Ishikawa (cell line): ENCODE measurements around the gene SCGB1D1.

ENCODE experiments used
- CEBPB ChIP-seq: IDR thresholded peaks from 2 replicates; pipeline ENCODE4 v1.6.1; 2012
- CREB1 ChIP-seq: IDR thresholded peaks from 2 replicates; pipeline ENCODE4 v1.6.1; 2012; ENCODE audit warnings: low read depth
- EGR1 ChIP-seq: IDR thresholded peaks from 2 replicates; pipeline ENCODE4 v1.6.1; 2012
- EP300 ChIP-seq: IDR thresholded peaks from 2 replicates; pipeline ENCODE4 v1.6.1; 2012; ENCODE audit warnings: borderline replicate concordance
- FOXM1 ChIP-seq: IDR thresholded peaks from 2 replicates; pipeline ENCODE4 v1.6.1; 2012; ENCODE audit warnings: low read depth, borderline replicate concordance
- MAX ChIP-seq: IDR thresholded peaks from 2 replicates; pipeline ENCODE4 v1.6.1; 2012
- NFIC ChIP-seq: IDR thresholded peaks from 2 replicates; pipeline ENCODE4 v1.6.1; 2012
- RAD21 ChIP-seq: IDR thresholded peaks from 2 replicates; pipeline ENCODE4 v1.6.1; 2012; ENCODE audit warnings: low read depth
- REST ChIP-seq: IDR thresholded peaks from 2 replicates; pipeline ENCODE4 v1.6.1; 2012; ENCODE audit warnings: low read depth, mild to moderate bottlenecking
- TAF1 ChIP-seq: IDR thresholded peaks from 2 replicates; pipeline ENCODE4 v1.6.1; 2012; ENCODE audit warnings: low read depth, mild to moderate bottlenecking
- TCF12 ChIP-seq: IDR thresholded peaks from 2 replicates; pipeline ENCODE4 v1.6.1; 2012; ENCODE audit warnings: low read depth
- TEAD4 ChIP-seq: IDR thresholded peaks from 2 replicates; pipeline ENCODE4 v1.6.1; 2012
- USF1 ChIP-seq: IDR thresholded peaks from 2 replicates; pipeline ENCODE4 v1.6.1; 2012
- YY1 ChIP-seq: IDR thresholded peaks from 2 replicates; pipeline ENCODE4 v1.6.1; 2012; ENCODE audit warnings: low read depth
- ZBTB7A ChIP-seq: IDR thresholded peaks from 2 replicates; pipeline ENCODE4 v1.6.1; 2012; ENCODE audit warnings: low read depth

SCGB1D1 gene

GRCh38 chr11:62176766-62177165, 13.2 kb upstream of the SCGB1D1 start:
- TF ChIP-seq NFIC (no peak), TCF12 (no peak), EGR1 (no peak), RAD21 (no peak), CREB1 (no peak), TEAD4 (no peak), ZBTB7A (no peak), CEBPB (no peak), MAX (no peak), EP300 (no peak), YY1 (no peak), TAF1 (no peak), FOXM1 (no peak), USF1 (no peak), REST (no peak)

- TF ChIP-seq CREB1 (no peak), FOXM1 (no peak), ZBTB7A (no peak), MAX (no peak)
Measured at GRCh38 chr11:62179995-62180394, 10.0 kb upstream of the SCGB1D1 start.

GRCh38 chr11:62181097-62181496, 8.9 kb upstream of the SCGB1D1 start:
- TF ChIP-seq TCF12: no peak
- TF ChIP-seq FOXM1: no peak
- no peak for TF ChIP-seq RAD21
- TF ChIP-seq TEAD4: no peak

GRCh38 chr11:62182147-62182891, 7.7 kb upstream of the SCGB1D1 start:
- no peak for TF ChIP-seq EP300
- TF ChIP-seq CREB1: no peak

GRCh38 chr11:62186195-62186594, 3.8 kb upstream of the SCGB1D1 start:
- no peak for TF ChIP-seq FOXM1
- no peak for TF ChIP-seq TAF1
- TF ChIP-seq EP300: peak; percentile 56; the same call in 1 of the 2 replicates
- no peak for TF ChIP-seq CEBPB
- no peak for TF ChIP-seq EGR1
- TF ChIP-seq NFIC: peak; percentile 81
- TF ChIP-seq YY1: no peak
- peak; percentile 64 for TF ChIP-seq TCF12

GRCh38 chr11:62193952-62194351, 3.9 kb downstream of the SCGB1D1 start:
- TF ChIP-seq CREB1: no peak
- TF ChIP-seq ZBTB7A: no peak
- no peak for TF ChIP-seq CEBPB
- no peak for TF ChIP-seq RAD21
- no peak for TF ChIP-seq TAF1
- no peak for TF ChIP-seq MAX
- no peak for TF ChIP-seq FOXM1
- no peak for TF ChIP-seq EGR1
- no peak for TF ChIP-seq USF1
- no peak for TF ChIP-seq NFIC
- peak; percentile 98 for TF ChIP-seq TEAD4
- TF ChIP-seq YY1: no peak
- no peak for TF ChIP-seq TCF12
- peak; percentile 93 for TF ChIP-seq REST
